Measurements from ENCODE around the gene PRDM5. TPM values are rescaled to one million over a fixed set of nuclear protein-coding genes. Genes with fewer than 3 reads are reported as not detected.

The PRDM5 gene
- total and polyA plus RNA-seq, 2 donors from 2014 or later, result 2.6 to 9.1 TPM

DNA sequence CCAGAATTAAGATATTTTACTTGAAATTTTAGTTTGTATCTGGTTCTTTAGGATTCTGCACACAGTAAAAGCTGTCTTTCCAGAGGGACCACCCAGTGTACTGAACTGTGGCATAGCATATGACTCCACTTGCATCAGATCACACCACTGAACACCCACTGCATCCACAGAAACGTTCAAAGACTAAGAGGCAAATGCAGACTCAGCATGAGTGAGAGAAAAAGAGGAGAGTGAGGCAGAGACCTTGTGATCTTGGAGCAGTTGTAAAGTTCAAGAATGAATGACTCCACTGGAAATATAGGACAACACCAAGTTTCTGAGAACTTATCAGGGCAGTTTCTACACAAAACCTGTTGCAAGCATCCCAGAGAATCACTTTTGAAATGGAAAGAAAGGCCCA is 20.8 kb downstream of the PRDM5 start:
- Histone ChIP-seq H3K36me3 (ENCODE audit: control insufficient read depth in 2 of 3, insufficient read depth in 3 of 3, low read length in 3 of 3) (no peaks in the 10 kb centered on the region), H3K9ac (ENCODE audit: low read length in 3 of 3) (no peak overlapping the region), H3K27me3 (ENCODE audit: control insufficient read depth, insufficient read depth, low read length) (no peaks in the 10 kb centered on the region), H3K27ac (ENCODE audit: low read depth in 2 of 2, low read length in 2 of 2) (no peak overlapping the region), H3K4me3 (ENCODE audit: low read length in 3 of 3) (no peak overlapping the region), H3K4me1 (ENCODE audit: control insufficient read depth in 2 of 3, insufficient read depth in 2 of 3, low read depth in 1 of 3, low read length in 3 of 3) (no peaks in the 10 kb centered on the region), H3K9me3 (ENCODE audit: control insufficient read depth in 2 of 3, insufficient read depth in 1 of 3, low read length in 3 of 3) (no peaks in the 10 kb centered on the region)
- no peak for FAIRE-seq
- TF ChIP-seq, protein P1, sequence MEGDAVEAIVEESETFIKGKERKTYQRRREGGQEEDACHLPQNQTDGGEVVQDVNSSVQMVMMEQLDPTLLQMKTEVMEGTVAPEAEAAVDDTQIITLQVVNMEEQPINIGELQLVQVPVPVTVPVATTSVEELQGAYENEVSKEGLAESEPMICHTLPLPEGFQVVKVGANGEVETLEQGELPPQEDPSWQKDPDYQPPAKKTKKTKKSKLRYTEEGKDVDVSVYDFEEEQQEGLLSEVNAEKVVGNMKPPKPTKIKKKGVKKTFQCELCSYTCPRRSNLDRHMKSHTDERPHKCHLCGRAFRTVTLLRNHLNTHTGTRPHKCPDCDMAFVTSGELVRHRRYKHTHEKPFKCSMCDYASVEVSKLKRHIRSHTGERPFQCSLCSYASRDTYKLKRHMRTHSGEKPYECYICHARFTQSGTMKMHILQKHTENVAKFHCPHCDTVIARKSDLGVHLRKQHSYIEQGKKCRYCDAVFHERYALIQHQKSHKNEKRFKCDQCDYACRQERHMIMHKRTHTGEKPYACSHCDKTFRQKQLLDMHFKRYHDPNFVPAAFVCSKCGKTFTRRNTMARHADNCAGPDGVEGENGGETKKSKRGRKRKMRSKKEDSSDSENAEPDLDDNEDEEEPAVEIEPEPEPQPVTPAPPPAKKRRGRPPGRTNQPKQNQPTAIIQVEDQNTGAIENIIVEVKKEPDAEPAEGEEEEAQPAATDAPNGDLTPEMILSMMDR (IDR thresholded peaks at IDR 0.05; ENCODE audit: borderline replicate concordance, extremely low read depth, insufficient read depth), result no peak
- no peak for DNase-seq
- intact Hi-C loops (cut with DNase I), result no loop called here

DNA sequence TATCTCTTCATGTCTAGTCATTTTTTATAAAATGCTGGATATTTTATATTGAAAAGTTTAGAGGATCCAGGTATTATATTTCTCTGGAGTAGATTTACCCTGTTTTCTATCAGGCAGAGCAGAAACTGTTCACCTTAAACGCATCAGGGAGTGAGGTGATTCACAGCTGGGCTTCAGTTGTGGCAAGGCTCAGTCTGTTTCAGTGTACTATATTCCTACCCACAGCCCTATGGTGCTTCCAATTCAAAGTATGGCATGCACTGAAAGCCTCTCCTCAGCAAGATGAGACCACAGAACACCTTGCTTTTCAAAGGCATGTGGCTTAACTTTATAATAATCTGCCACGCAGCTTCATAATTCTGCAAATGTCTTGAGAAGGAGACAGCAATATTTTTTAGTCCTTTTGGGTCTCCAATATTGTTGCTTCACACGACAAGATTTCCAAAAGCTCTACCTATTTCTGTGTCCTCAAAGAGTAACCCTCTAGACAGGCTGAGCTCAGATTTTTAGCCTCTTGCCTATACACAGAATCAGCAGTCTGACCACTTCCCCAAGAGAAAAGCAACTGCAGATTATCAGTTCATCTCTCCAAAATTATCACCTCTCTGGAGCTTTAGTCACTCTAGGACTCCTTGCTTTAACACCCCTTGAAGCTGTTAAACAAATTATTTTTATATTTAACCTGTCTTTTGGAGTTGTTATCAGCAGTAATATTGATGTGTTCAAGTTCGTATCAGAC is 24.4 kb downstream of the PRDM5 start:
- DNase-seq (no peak), FAIRE-seq (no peak)
- no peaks in the 10 kb centered on the region for H3K9me3 ChIP-seq (ENCODE audit: control insufficient read depth in 2 of 3, insufficient read depth in 1 of 3, low read length in 3 of 3)
- H3K4me1 ChIP-seq (ENCODE audit: control insufficient read depth in 2 of 3, insufficient read depth in 2 of 3, low read depth in 1 of 3, low read length in 3 of 3), result no peaks in the 10 kb centered on the region
- no peak overlapping the region for H3K9ac ChIP-seq (ENCODE audit: low read length in 3 of 3)
- no peaks in the 10 kb centered on the region for H3K27me3 ChIP-seq (ENCODE audit: control insufficient read depth, insufficient read depth, low read length)
- TF ChIP-seq, protein P1 (IDR thresholded peaks at IDR 0.05; ENCODE audit: borderline replicate concordance, extremely low read depth, insufficient read depth), result no peak
- H3K4me3 ChIP-seq (ENCODE audit: low read length in 3 of 3), result no peak overlapping the region
- H3K36me3 ChIP-seq (ENCODE audit: control insufficient read depth in 2 of 3, insufficient read depth in 3 of 3, low read length in 3 of 3), result no peaks in the 10 kb centered on the region
- intact Hi-C loops (cut with DNase I), result no loop called here
- no peak overlapping the region for H3K27ac ChIP-seq (ENCODE audit: low read depth in 2 of 2, low read length in 2 of 2)

DNA sequence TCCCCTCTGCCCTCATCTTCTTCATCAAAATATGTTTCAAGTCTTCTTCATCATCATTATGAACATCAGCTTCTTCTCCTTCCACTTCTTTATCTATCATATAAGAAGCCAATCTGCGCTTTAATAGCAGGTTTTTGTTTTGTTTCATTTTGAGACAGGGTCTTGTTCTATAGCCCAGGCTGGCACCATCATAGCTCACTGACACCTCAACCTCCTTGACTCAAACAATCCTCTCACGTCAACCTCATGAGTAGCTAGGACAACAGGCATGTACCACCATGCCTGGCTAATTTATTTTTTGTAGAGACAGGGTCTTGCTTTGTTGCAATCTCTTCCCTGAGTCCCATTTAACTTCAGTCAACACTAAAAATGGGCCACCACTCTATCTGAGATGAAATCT is 27.0 kb downstream of the PRDM5 start:
- H3K27me3 ChIP-seq (ENCODE audit: control insufficient read depth, insufficient read depth, low read length), result no peaks in the 10 kb centered on the region
- FAIRE-seq, result no peak

More for the DNA sequence above, 27.0 kb downstream of the PRDM5 start:
- intact Hi-C loops (cut with DNase I), result no loop called here
- Histone ChIP-seq H3K9me3 (ENCODE audit: control insufficient read depth in 2 of 3, insufficient read depth in 1 of 3, low read length in 3 of 3) (no peaks in the 10 kb centered on the region), H3K9ac (ENCODE audit: low read length in 3 of 3) (no peak overlapping the region), H3K4me3 (ENCODE audit: low read length in 3 of 3) (no peak overlapping the region), H3K27ac (ENCODE audit: low read depth in 2 of 2, low read length in 2 of 2) (no peak overlapping the region), H3K36me3 (ENCODE audit: control insufficient read depth in 2 of 3, insufficient read depth in 3 of 3, low read length in 3 of 3) (no peaks in the 10 kb centered on the region), H3K4me1 (ENCODE audit: control insufficient read depth in 2 of 3, insufficient read depth in 2 of 3, low read depth in 1 of 3, low read length in 3 of 3) (no peaks in the 10 kb centered on the region)
- no peak for DNase-seq
- TF ChIP-seq, protein P1 (IDR thresholded peaks at IDR 0.05; ENCODE audit: borderline replicate concordance, extremely low read depth, insufficient read depth), result no peak
